Mesothelial cell of epicardium (in vitro differentiated cells): ENCODE results near the gene HMCN1. TPM values are rescaled to one million over a fixed set of nuclear protein-coding genes. Genes with fewer than 3 reads are reported as not detected.

Source experiments
- DNase-seq, 2 experiments: peaks; one replicate each; pipeline ENCODE4 v3.0.0; 2021; ENCODE audit warnings: low spot score in 2 of 2; ENCODE audit not compliant: unreplicated experiment in 2 of 2
- H3K27ac Mint-ChIP-seq: 2 replicates; pipeline ENCODE4 v1.8.0; 2021; ENCODE audit warnings: mixed read lengths
- H3K27me3 Mint-ChIP-seq: 2 replicates; pipeline ENCODE4 v1.8.0; 2021; ENCODE audit warnings: low read depth, mixed read lengths
- H3K36me3 Mint-ChIP-seq: 2 replicates; pipeline ENCODE4 v1.8.0; 2021; ENCODE audit warnings: mixed read lengths
- H3K4me1 Mint-ChIP-seq: 2 replicates; pipeline ENCODE4 v1.8.0; 2021; ENCODE audit warnings: mixed read lengths
- H3K4me3 Mint-ChIP-seq: 2 replicates; pipeline ENCODE4 v1.8.0; 2021; ENCODE audit warnings: mild to moderate bottlenecking, moderate library complexity, mixed read lengths
- H3K9me3 Mint-ChIP-seq: 2 replicates; pipeline ENCODE4 v1.8.0; 2021; ENCODE audit warnings: mixed read lengths
- CTCF ChIP-seq: fragments of 200-600 bp; sonication (generic); IDR thresholded peaks from one replicate; pipeline ENCODE4 v1.5.0; 2021; ENCODE audit warnings: antibody characterized with exemption; ENCODE audit not compliant: unreplicated experiment
- total RNA-seq: library from RNA; stranded (reverse); gene quantifications from 3 replicates; pipeline ENCODE4 v1.2.1, GENCODE V29; 2021

The HMCN1 gene
- total RNA-seq, 1 donor from 2014 or later = 48.8 TPM

GRCh38 chr1:185840880-185841279 lies 106.7 kb downstream of the HMCN1 start:
- no peak for TF ChIP-seq CTCF
- no peak overlapping the region for H3K27ac Mint-ChIP-seq
- no peaks in the 10 kb centered on the region for H3K36me3 Mint-ChIP-seq
- no peak for DNase-seq
- no peaks in the 10 kb centered on the region for H3K27me3 Mint-ChIP-seq
- no peaks in the 10 kb centered on the region for H3K9me3 Mint-ChIP-seq
- H3K4me1 Mint-ChIP-seq = peaks cover 14% of the 10 kb centered on the region
- no peak overlapping the region for H3K4me3 Mint-ChIP-seq

GRCh38 chr1:185843297-185843869 lies 109.2 kb downstream of the HMCN1 start:
- no peak for DNase-seq
- H3K4me3 Mint-ChIP-seq = no peak overlapping the region
- H3K27ac Mint-ChIP-seq = no peak overlapping the region
- H3K4me1 Mint-ChIP-seq = peaks cover 13% of the 10 kb centered on the region
- no peaks in the 10 kb centered on the region for H3K36me3 Mint-ChIP-seq
- TF ChIP-seq CTCF = no peak
- H3K9me3 Mint-ChIP-seq = no peaks in the 10 kb centered on the region
- no peaks in the 10 kb centered on the region for H3K27me3 Mint-ChIP-seq

- H3K27me3 Mint-ChIP-seq = no peaks in the 10 kb centered on the region
- H3K4me1 Mint-ChIP-seq = peaks cover 13% of the 10 kb centered on the region
- H3K4me3 Mint-ChIP-seq = no peak overlapping the region
- no peak for TF ChIP-seq CTCF
- H3K9me3 Mint-ChIP-seq = no peaks in the 10 kb centered on the region
- no peaks in the 10 kb centered on the region for H3K36me3 Mint-ChIP-seq
- DNase-seq = no peak
- no peak overlapping the region for H3K27ac Mint-ChIP-seq
Observed at GRCh38 chr1:185843986-185844385, 109.8 kb downstream of the HMCN1 start.

- no peak for DNase-seq
- no peaks in the 10 kb centered on the region for H3K27me3 Mint-ChIP-seq
- no peaks in the 10 kb centered on the region for H3K36me3 Mint-ChIP-seq
- no peak overlapping the region for H3K27ac Mint-ChIP-seq
- H3K9me3 Mint-ChIP-seq = no peaks in the 10 kb centered on the region
- TF ChIP-seq CTCF = no peak
- no peak overlapping the region for H3K4me3 Mint-ChIP-seq
- peaks cover 13% of the 10 kb centered on the region for H3K4me1 Mint-ChIP-seq
Observed at GRCh38 chr1:185846672-185847444, 112.7 kb downstream of the HMCN1 start.

- peaks cover 2% of the 10 kb centered on the region for H3K4me1 Mint-ChIP-seq
- H3K4me3 Mint-ChIP-seq = no peak overlapping the region
- H3K27ac Mint-ChIP-seq = no peak overlapping the region
- H3K36me3 Mint-ChIP-seq = no peaks in the 10 kb centered on the region
- no peak for DNase-seq
- TF ChIP-seq CTCF = no peak
- H3K27me3 Mint-ChIP-seq = no peaks in the 10 kb centered on the region
- H3K9me3 Mint-ChIP-seq = no peaks in the 10 kb centered on the region
Observed at GRCh38 chr1:185849014-185849413, 114.8 kb downstream of the HMCN1 start.
